BLaER1 treated with 17β-estradiol and CSF1 and Interleukin-3, amounts not matched to agents 10 nM and 100 nM (cell line): Measurements from ENCODE around the gene PRR3.
"Not testable (repeated sequence)": the region's sequence is repeated elsewhere in the genome, so short reads cannot be mapped to it uniquely, and the experiment has no call there.

ENCODE experiments used
- H3K27ac ChIP-seq, 11 experiments: shearing (Covaris generic); formaldehyde crosslinking; 2 replicates each; pipeline ENCODE4 v1.8.1; 2022
- H3K27me3 ChIP-seq, 11 experiments: shearing (Covaris generic); formaldehyde crosslinking; 2 replicates each; pipeline ENCODE4 v1.8.1; 2022
- H3K36me3 ChIP-seq, 11 experiments: shearing (Covaris generic); formaldehyde crosslinking; 2 replicates each; pipeline ENCODE4 v1.8.1; 2022
- H3K4me1 ChIP-seq, 10 experiments: shearing (Covaris generic); formaldehyde crosslinking; 2 replicates each; pipeline ENCODE4 v1.8.1; 2022
- H3K4me2 ChIP-seq, 11 experiments: shearing (Covaris generic); formaldehyde crosslinking; 2 replicates each; pipeline ENCODE4 v1.8.1; 2022
- H3K4me3 ChIP-seq, 10 experiments: shearing (Covaris generic); formaldehyde crosslinking; 2 replicates each; pipeline ENCODE4 v1.8.1; 2022
- H3K9ac ChIP-seq, 11 experiments: shearing (Covaris generic); formaldehyde crosslinking; 2 replicates each; pipeline ENCODE4 v1.8.1; 2022
- H3K9me3 ChIP-seq, 11 experiments: shearing (Covaris generic); formaldehyde crosslinking; replicated peaks in 1 of 11; 2 replicates each; pipeline ENCODE4 v1.8.1; 2022
- H4K20me1 ChIP-seq, 11 experiments: shearing (Covaris generic); formaldehyde crosslinking; 2 replicates each; pipeline ENCODE4 v1.8.1; 2022
- Cebpa-rat ChIP-seq, 11 experiments: shearing (Covaris generic); IDR thresholded peaks; 2 replicates each; pipeline ENCODE4 v1.8.1; 2022

The PRR3 gene

GRCh38 chr6:30572148-30572547 is 15.1 kb downstream of the PRR3 start:
- TF ChIP-seq Cebpa-rat (IDR thresholded peaks at IDR 0.05) = no peak
- Histone ChIP-seq H3K27me3 (no peaks in the 10 kb centered on the region), H3K9ac (peak overlapping the region; percentile 83 to 95 (median 91)), H3K27ac (peak overlapping the region; percentile 83 to 96 (median 93); a peak in 19 of 22 replicates), H3K9me3 (no peaks in the 10 kb centered on the region), H3K4me3 (peak overlapping the region; percentile 69 to 86 (median 78)), H3K4me2 (peak overlapping the region; percentile 88 to 97 (median 95)), H3K4me1 (peaks cover 40 to 58% (median 44%) of the 10 kb centered on the region in 10 experiments), H4K20me1 (peaks cover 49 to 57% (median 56%) of the 10 kb centered on the region in 11 experiments; a peak in 21 of 22 replicates), H3K36me3 (peaks cover 9 to 49% (median 42%) of the 10 kb centered on the region in 11 experiments)

GRCh38 chr6:30573113-30573512 is 16.0 kb downstream of the PRR3 start:
- no peaks in the 10 kb centered on the region for H3K9me3 ChIP-seq
- peaks cover 50 to 67% (median 66%) of the 10 kb centered on the region in 11 experiments; a peak in 21 of 22 replicates for H4K20me1 ChIP-seq
- TF ChIP-seq Cebpa-rat (IDR thresholded peaks at IDR 0.05) = no peak
- peak overlapping the region in 7 of 10 experiments; percentile 69 to 86 (median 78); a peak in 10 of 20 replicates for H3K4me3 ChIP-seq
- peaks cover 19 to 58% (median 52%) of the 10 kb centered on the region in 11 experiments for H3K36me3 ChIP-seq
- peak overlapping the region; percentile 88 to 97 (median 95) for H3K4me2 ChIP-seq
- H3K27me3 ChIP-seq = no peaks in the 10 kb centered on the region
- H3K4me1 ChIP-seq = peaks cover 40 to 58% (median 44%) of the 10 kb centered on the region in 10 experiments
- H3K9ac ChIP-seq = peak overlapping the region; percentile 83 to 95 (median 91); a peak in 21 of 22 replicates
- no peak overlapping the region for H3K27ac ChIP-seq

- Histone ChIP-seq H3K27ac (no peak overlapping the region), H3K36me3 (peaks cover 65 to 100% (median 97%) of the 10 kb centered on the region in 11 experiments), H3K9ac (no peak overlapping the region), H3K9me3 (no peaks in the 10 kb centered on the region), H4K20me1 (peaks cover 39 to 73% (median 54%) of the 10 kb centered on the region in 11 experiments; a peak in 21 of 22 replicates), H3K4me1 (peaks cover 13 to 28% (median 17%) of the 10 kb centered on the region in 10 experiments), H3K4me3 (no peak overlapping the region), H3K4me2 (no peak overlapping the region), H3K27me3 (no peaks in the 10 kb centered on the region)
- no peak for TF ChIP-seq Cebpa-rat (IDR thresholded peaks at IDR 0.05)
Measured at GRCh38 chr6:30578051-30578450, 21.0 kb downstream of the PRR3 start.

- H3K27ac ChIP-seq = no peak overlapping the region
- no peak overlapping the region for H3K4me3 ChIP-seq
- no peak overlapping the region for H3K9ac ChIP-seq
- peaks cover 97 to 100% (median 100%) of the 10 kb centered on the region in 11 experiments for H3K36me3 ChIP-seq
- H4K20me1 ChIP-seq = peaks cover 0 to 63% (median 20%) of the 10 kb centered on the region in 11 experiments; a peak in 12 of 22 replicates
- TF ChIP-seq Cebpa-rat (IDR thresholded peaks at IDR 0.05) = no peak
- no peaks in the 10 kb centered on the region for H3K9me3 ChIP-seq
- no peaks in the 10 kb centered on the region for H3K27me3 ChIP-seq
- no peak overlapping the region for H3K4me2 ChIP-seq
- no peaks in the 10 kb centered on the region for H3K4me1 ChIP-seq
Measured at GRCh38 chr6:30583921-30584320, 26.8 kb downstream of the PRR3 start.

- Histone ChIP-seq H3K36me3 (peaks cover 95 to 100% (median 99%) of the 10 kb centered on the region in 11 experiments), H4K20me1 (peaks cover 27 to 88% (median 61%) of the 10 kb centered on the region in 11 experiments; a peak in 21 of 22 replicates), H3K27ac (peak overlapping the region in 3 of 11 experiments; percentile 47 to 68 (median 54); a peak in 2 of 22 replicates), H3K4me3 (no peak overlapping the region), H3K9me3 (no peaks in the 10 kb centered on the region), H3K27me3 (no peaks in the 10 kb centered on the region), H3K4me2 (no peak overlapping the region), H3K4me1 (peaks cover 0 to 15% (median 6%) of the 10 kb centered on the region in 10 experiments; a peak in 6 of 20 replicates), H3K9ac (peak overlapping the region in 2 of 11 experiments; percentile 21 to 52; a peak in 1 of 22 replicates)
- TF ChIP-seq Cebpa-rat (IDR thresholded peaks at IDR 0.05) = no peak
Measured at GRCh38 chr6:30589754-30590358, 32.8 kb downstream of the PRR3 start.

GRCh38 chr6:30590509-30590908 is 33.4 kb downstream of the PRR3 start:
- Histone ChIP-seq H3K9ac (peak overlapping the region in 6 of 11 experiments; percentile 1 to 52 (median 7); a peak in 5 of 22 replicates), H3K27ac (peak overlapping the region in 6 of 11 experiments; percentile 21 to 68 (median 39); a peak in 7 of 22 replicates), H3K4me1 (peaks cover 0 to 15% (median 6%) of the 10 kb centered on the region in 10 experiments; a peak in 6 of 20 replicates), H3K36me3 (peaks cover 93 to 100% (median 99%) of the 10 kb centered on the region in 11 experiments), H3K27me3 (no peaks in the 10 kb centered on the region), H4K20me1 (peaks cover 27 to 88% (median 67%) of the 10 kb centered on the region in 11 experiments; a peak in 21 of 22 replicates), H3K9me3 (no peaks in the 10 kb centered on the region), H3K4me3 (no peak overlapping the region), H3K4me2 (no peak overlapping the region)
- no peak for TF ChIP-seq Cebpa-rat (IDR thresholded peaks at IDR 0.05)

- Histone ChIP-seq H4K20me1 (peaks cover 27 to 87% (median 65%) of the 10 kb centered on the region in 11 experiments; a peak in 21 of 22 replicates), H3K9me3 (no peaks in the 10 kb centered on the region), H3K27ac (peak overlapping the region in 6 of 11 experiments; percentile 21 to 68 (median 39); a peak in 7 of 22 replicates), H3K4me1 (peaks cover 0 to 15% (median 6%) of the 10 kb centered on the region in 10 experiments; a peak in 6 of 20 replicates), H3K4me2 (no peak overlapping the region), H3K4me3 (no peak overlapping the region), H3K9ac (peak overlapping the region in 6 of 11 experiments; percentile 1 to 52 (median 7); a peak in 7 of 22 replicates), H3K27me3 (no peaks in the 10 kb centered on the region), H3K36me3 (peaks cover 88 to 100% (median 96%) of the 10 kb centered on the region in 11 experiments)
- TF ChIP-seq Cebpa-rat (IDR thresholded peaks at IDR 0.05) = no peak
Measured at GRCh38 chr6:30591008-30591407, 33.9 kb downstream of the PRR3 start.

GRCh38 chr6:30592287-30592686 is 35.2 kb downstream of the PRR3 start:
- Histone ChIP-seq H3K4me3 (no peak overlapping the region), H3K4me1 (peaks cover 0 to 15% (median 6%) of the 10 kb centered on the region in 10 experiments; a peak in 6 of 20 replicates), H3K27ac (no peak overlapping the region; a peak in 1 of 22 replicates), H3K4me2 (no peak overlapping the region), H4K20me1 (peaks cover 27 to 90% (median 77%) of the 10 kb centered on the region in 11 experiments; a peak in 21 of 22 replicates), H3K9ac (no peak overlapping the region; a peak in 1 of 22 replicates), H3K27me3 (no peaks in the 10 kb centered on the region), H3K9me3 (no peaks in the 10 kb centered on the region), H3K36me3 (peaks cover 77 to 99% (median 85%) of the 10 kb centered on the region in 11 experiments)
- no peak for TF ChIP-seq Cebpa-rat (IDR thresholded peaks at IDR 0.05)

- H3K4me2 ChIP-seq, H3K27me3 ChIP-seq, H3K4me3 ChIP-seq, H3K9me3 ChIP-seq, H3K27ac ChIP-seq, H3K9ac ChIP-seq: not testable (repeated sequence)
- peaks cover 0 to 31% (median 22%) of the 10 kb centered on the region in 10 experiments; a peak in 16 of 20 replicates for H3K4me1 ChIP-seq
- H4K20me1 ChIP-seq = peaks cover 30 to 98% (median 66%) of the 10 kb centered on the region in 11 experiments; a peak in 20 of 22 replicates
- H3K36me3 ChIP-seq = peaks cover 47 to 94% (median 77%) of the 10 kb centered on the region in 11 experiments
Measured at GRCh38 chr6:30597315-30598144, 40.4 kb downstream of the PRR3 start.
